Glutamatergic neuron (in vitro differentiated cells): Measurements from ENCODE around the gene ORAI3. TPM values are rescaled to one million over a fixed set of nuclear protein-coding genes. Genes with fewer than 3 reads are reported as not detected.
A peak's percentile ranks its signal among the peaks of the same experiment; 100 is the strongest.

Experiments used
- DNase-seq: peaks from one replicate; pipeline ENCODE4 v3.0.0; 2022
- H3K27ac Mint-ChIP-seq: one replicate; pipeline ENCODE4 v1.8.0; 2020; ENCODE audit warnings: mild to moderate bottlenecking, mixed read lengths, inconsistent platforms; ENCODE audit not compliant: unreplicated experiment
- H3K27me3 Mint-ChIP-seq: one replicate; pipeline ENCODE4 v1.8.0; 2020; ENCODE audit warnings: mild to moderate bottlenecking, moderate library complexity, mixed read lengths, inconsistent platforms; ENCODE audit not compliant: unreplicated experiment
- H3K36me3 Mint-ChIP-seq: one replicate; pipeline ENCODE4 v1.8.0; 2020; ENCODE audit warnings: mild to moderate bottlenecking, mixed read lengths, inconsistent platforms; ENCODE audit not compliant: unreplicated experiment
- H3K4me1 Mint-ChIP-seq: one replicate; pipeline ENCODE4 v1.8.0; 2020; ENCODE audit warnings: mild to moderate bottlenecking, low read depth, mixed read lengths, inconsistent platforms; ENCODE audit not compliant: unreplicated experiment
- H3K4me3 Mint-ChIP-seq: one replicate; pipeline ENCODE4 v1.8.0; 2020; ENCODE audit warnings: mild to moderate bottlenecking, mixed read lengths, inconsistent platforms; ENCODE audit not compliant: unreplicated experiment
- H3K9me3 Mint-ChIP-seq: one replicate; pipeline ENCODE4 v1.8.0; 2020; ENCODE audit warnings: mild to moderate bottlenecking, moderate library complexity, mixed read lengths, inconsistent platforms; ENCODE audit not compliant: unreplicated experiment
- CTCF ChIP-seq: fragments of 200-600 bp; sonication (generic); IDR thresholded peaks from one replicate; pipeline ENCODE4 v1.5.0; 2021; ENCODE audit not compliant: partially characterized antibody, unreplicated experiment
- total RNA-seq: library from RNA; stranded (reverse); fragmentation: NEBNext Ultra II Directional; extraction: Animal tissue kit (Norgen Biotek cat#: 25700); gene quantifications from one replicate; pipeline ENCODE4 v1.2.1, GENCODE V29; 2021; ENCODE audit not compliant: unreplicated experiment

ORAI3 gene
- total RNA-seq, 1 donor from 2014 or later, result 5.1 TPM

GRCh38 chr16:30924076-30924912 lies 24.6 kb upstream of the ORAI3 start:
- DNase-seq, result peak; percentile 59
- no peak for TF ChIP-seq CTCF
- peaks cover 21% of the 10 kb centered on the region for H3K27me3 Mint-ChIP-seq
- H3K27ac Mint-ChIP-seq, result peak overlapping the region; percentile 34
- peaks cover 15% of the 10 kb centered on the region for H3K9me3 Mint-ChIP-seq
- H3K4me3 Mint-ChIP-seq, result peak overlapping the region; percentile 88
- peaks cover 12% of the 10 kb centered on the region for H3K4me1 Mint-ChIP-seq
- H3K36me3 Mint-ChIP-seq, result no peaks in the 10 kb centered on the region

GRCh38 chr16:30924913-30925631 lies 23.8 kb upstream of the ORAI3 start:
- H3K27ac Mint-ChIP-seq, result peak overlapping the region; percentile 34
- H3K9me3 Mint-ChIP-seq, result peaks cover 15% of the 10 kb centered on the region
- no peak for TF ChIP-seq CTCF
- H3K27me3 Mint-ChIP-seq, result peaks cover 21% of the 10 kb centered on the region
- DNase-seq, result no peak
- H3K4me1 Mint-ChIP-seq, result peaks cover 12% of the 10 kb centered on the region
- no peaks in the 10 kb centered on the region for H3K36me3 Mint-ChIP-seq
- H3K4me3 Mint-ChIP-seq, result peak overlapping the region; percentile 88

GRCh38 chr16:30925632-30925987 lies 23.3 kb upstream of the ORAI3 start:
- H3K9me3 Mint-ChIP-seq, result peaks cover 15% of the 10 kb centered on the region
- H3K4me3 Mint-ChIP-seq, result peak overlapping the region; percentile 72
- no peak overlapping the region for H3K27ac Mint-ChIP-seq
- TF ChIP-seq CTCF, result no peak
- no peak for DNase-seq
- H3K36me3 Mint-ChIP-seq, result no peaks in the 10 kb centered on the region
- peaks cover 21% of the 10 kb centered on the region for H3K27me3 Mint-ChIP-seq
- peaks cover 12% of the 10 kb centered on the region for H3K4me1 Mint-ChIP-seq

- no peak for DNase-seq
- Mint-ChIP-seq H3K9me3 (peaks cover 15% of the 10 kb centered on the region), H3K4me1 (peaks cover 10% of the 10 kb centered on the region), H3K27ac (peak overlapping the region; percentile 56), H3K4me3 (peak overlapping the region; percentile 72), H3K27me3 (peaks cover 21% of the 10 kb centered on the region), H3K36me3 (no peaks in the 10 kb centered on the region)
- TF ChIP-seq CTCF, result no peak
These were observed 22.7 kb upstream of the ORAI3 start for GRCh38 chr16:30925995-30926811.
